GM19463 (cell line): ENCODE data around the gene PTMA.
"Not testable (repeated sequence)": the region's sequence is repeated elsewhere in the genome, so short reads cannot be mapped to it uniquely, and the experiment has no call there.

Experiments
- ATAC-seq: cut with Tn5 transposase; IDR thresholded peaks from one replicate; pipeline ENCODE4 v1.9.1; 2021; ENCODE audit warnings: mild to moderate bottlenecking, moderate library complexity; ENCODE audit not compliant: unreplicated experiment

The PTMA gene

DNA sequence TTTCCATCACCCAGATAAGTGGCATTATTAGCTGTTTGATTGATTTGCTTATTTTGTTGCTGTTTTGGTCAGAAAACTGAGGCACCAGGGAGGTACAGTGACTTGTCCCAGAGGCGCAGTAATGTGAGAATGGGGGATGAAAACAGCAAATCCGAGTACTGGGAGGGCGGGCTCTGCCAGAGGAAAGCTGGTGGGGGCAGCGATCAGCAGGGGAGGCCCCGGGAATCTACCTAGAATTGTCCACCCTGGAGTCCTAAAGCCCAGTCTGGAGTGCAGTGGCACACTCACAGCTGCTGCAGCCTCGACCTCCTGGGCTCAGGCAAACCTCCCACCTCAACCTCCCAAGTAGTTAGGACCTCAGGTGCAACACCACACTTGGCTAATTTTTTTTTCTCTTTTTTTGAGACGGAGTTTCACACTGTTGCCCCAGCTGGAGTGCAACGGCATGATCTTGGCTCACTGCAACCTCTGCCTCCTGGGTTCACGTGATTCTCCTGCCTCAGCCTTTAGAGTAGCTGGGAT, 17.0 kb upstream of the PTMA start:
- no peak for ATAC-seq

DNA sequence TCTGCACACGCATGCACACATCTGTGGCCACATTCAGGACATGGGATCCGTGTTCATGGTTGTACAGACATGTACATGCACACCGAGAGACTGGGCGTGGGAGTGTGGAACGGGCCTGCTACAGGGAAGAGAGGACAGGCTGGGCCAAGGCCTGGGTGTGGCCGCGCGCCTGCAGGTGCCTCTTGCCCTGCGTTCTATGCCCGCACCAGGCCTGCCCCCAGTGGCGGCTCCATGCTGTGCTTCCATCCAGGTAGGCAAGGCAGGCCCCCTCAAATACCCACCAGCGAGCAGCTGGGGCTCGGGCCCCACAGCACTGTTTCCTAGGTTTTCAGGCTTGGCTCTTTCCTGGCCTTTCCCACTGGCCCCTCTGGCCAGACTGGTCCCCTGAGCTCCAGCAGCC, 15.5 kb upstream of the PTMA start:
- no peak for ATAC-seq

- no peak for ATAC-seq
Observed at GRCh38 chr2:231693956-231694355, 14.4 kb upstream of the PTMA start.

DNA sequence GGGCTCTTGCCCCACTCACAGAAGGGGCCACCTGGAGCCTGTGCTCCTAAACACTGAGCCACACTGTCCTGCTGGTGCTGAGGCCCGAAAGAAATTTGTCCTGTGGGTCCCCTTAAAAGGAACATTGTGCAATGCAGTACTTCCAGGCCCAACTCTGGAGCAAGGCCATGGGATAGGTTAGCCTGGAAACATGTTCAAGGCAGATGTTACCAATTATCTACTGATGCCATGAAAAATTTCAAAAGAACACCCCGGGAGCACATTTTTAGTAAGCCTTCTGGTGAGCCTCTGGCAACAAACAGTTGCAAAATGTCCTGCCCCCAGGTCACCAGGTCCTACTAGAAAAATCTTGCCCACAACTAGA, 12.3 kb upstream of the PTMA start:
- no peak for ATAC-seq

GRCh38 chr2:231699006-231699405, 9.3 kb upstream of the PTMA start:
- ATAC-seq, result no peak

DNA sequence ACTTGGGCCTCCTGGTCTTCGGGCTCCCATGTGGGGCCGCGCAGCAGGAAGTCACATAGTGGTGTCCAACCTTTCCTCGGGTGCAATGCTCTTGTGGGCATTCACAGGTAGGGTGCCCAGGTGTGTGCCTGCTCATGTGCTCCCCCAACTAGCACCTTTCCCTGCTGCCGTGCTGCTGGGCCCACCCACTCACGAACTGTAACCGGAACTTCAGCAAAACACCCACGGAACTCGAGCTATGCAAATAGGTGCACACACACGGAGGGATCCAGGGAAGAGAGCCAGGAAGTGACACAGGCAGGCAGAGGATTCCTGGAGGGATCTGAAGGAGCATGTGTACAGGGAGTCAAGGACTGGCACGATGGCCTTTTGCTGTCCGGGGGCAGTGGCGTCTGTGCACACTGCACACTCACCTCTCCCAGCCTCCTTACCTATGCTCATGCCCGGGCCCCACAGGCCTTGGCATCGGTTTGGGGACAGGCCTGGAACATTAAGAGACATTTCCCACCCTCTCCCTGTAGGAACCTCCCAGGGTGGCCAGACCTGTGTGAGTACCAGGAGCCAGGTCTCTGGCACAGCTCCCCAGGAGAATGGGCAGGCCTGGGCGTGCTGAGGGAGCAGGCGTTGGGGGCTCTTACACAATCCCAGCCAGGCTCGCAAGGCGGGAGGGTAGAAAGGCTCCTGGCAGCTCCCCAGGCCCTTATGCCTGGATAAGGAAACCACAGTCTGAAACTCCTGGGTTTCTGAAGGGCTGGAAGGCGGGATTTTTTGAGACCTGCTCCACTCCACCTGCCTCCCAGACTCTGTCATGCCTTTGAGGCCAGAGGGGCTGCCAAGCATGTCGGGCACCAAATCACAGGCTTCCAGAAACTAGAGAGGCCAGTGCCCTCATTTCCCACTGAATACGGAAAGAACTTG, 6.6 kb upstream of the PTMA start:
- ATAC-seq, result no peak

DNA sequence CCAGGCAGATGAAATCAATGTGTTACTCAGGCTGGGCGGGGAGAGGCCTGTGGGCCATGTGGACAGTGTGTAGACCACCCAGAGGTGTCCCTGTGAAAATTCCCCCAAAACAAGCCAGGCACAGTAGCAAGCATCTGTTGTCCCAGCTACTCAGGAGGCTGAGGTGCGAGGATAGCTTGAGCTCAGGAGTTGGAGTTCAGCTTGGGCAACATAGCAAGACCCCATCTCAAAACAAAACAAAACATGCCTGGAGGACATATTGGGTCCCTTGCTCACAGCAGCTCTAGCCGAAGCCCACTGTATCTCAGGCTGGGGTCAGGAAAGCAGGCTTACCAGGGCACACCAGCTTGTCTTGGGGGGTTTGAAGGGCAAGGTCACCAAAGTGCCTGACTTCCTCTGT, 4.3 kb upstream of the PTMA start:
- no peak for ATAC-seq

- ATAC-seq, result peak; percentile 32
Observed at GRCh38 chr2:231706731-231707624, 1.3 kb upstream of the PTMA start.

GRCh38 chr2:231707625-231707926, 749 bp upstream of the PTMA start:
- no peak for ATAC-seq

GRCh38 chr2:231708773-231709635, 679 bp downstream of the PTMA start:
- ATAC-seq, result no peak

DNA sequence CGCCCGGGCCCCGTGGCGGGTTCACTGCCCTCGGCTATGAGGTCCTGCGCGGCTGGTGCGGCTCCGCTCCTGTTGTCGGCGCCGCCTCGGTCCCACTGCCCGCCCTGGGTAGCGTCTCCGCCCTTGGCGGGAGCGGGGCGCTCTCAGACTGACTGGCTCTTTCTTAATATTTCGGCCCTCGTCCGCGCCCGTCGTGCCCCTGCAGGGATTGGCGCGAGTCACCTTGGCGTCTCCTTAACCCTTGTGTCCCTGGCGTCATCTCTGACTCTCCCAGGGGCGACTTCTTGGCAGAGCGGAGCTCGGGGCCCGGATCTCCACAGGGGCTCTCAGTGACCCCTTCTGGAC, 1.3 kb downstream of the PTMA start:
- ATAC-seq, result no peak

GRCh38 chr2:231709981-231710798, 1.9 kb downstream of the PTMA start:
- peak; percentile 18 for ATAC-seq

DNA sequence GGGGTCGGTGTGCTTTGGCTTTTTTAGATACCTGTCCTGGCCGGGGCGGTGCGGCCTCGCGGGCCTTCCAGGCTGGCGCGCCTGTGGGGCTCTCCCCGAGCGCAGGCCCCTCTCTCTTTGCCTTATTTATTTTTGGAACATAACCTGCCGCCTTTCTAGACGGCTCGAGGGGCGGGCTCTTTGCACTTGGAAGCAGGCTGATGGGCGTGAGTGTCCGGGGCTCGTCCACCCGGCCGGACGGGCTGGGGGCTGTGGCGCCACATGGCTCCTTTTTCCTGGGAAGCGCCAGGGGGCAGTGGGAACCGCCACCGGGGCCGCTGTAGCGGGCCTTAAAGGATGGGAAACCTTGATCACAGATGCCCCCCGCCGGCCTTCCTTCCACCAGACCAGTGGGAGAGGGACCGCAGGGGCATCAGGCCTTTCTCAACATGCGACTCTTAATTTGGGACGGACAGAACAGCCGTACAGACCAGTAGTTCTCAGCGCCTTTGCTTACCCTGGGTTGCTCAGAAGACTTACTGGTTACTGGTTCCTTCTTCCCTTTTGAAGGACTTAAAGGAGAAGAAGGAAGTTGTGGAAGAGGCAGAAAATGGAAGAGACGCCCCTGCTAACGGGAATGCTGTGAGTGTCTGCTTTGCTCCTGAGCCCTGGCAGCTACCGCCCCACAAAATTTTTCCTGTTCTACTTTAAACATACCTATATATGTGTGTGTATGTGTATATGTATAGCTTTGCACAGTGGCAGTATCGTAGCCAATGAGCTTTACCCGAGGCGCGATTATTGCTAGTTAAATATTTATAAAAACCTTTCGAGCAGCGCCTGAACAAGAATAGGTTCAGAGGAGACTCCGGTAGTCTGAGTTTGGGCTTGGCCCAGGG, 2.7 kb downstream of the PTMA start:
- ATAC-seq, result no peak

GRCh38 chr2:231711677-231712450, 3.5 kb downstream of the PTMA start:
- no peak for ATAC-seq

DNA sequence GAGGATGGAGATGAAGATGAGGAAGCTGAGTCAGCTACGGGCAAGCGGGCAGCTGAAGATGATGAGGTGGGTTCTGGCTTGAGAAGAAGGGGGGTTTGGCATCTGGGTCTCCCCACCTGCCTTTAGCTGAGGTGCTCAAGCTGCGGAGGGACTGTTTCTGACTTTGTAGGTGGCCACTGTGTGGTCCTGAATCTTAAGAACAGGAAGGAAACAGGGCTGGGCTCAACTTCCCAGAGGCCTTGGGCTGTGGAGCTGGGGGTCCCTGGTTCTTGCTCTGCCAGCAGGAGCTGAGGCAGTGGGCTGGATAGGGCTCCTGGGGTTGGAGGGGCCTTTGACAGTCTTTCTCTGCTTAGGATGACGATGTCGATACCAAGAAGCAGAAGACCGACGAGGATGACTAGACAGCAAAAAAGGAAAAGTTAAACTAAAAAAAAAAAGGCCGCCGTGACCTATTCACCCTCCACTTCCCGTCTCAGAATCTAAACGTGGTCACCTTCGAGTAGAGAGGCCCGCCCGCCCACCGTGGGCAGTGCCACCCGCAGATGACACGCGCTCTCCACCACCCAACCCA, 4.2 kb downstream of the PTMA start:
- not testable (repeated sequence) for ATAC-seq

- not testable (repeated sequence) for ATAC-seq
Observed at GRCh38 chr2:231713406-231713729, 5.0 kb downstream of the PTMA start.

- no peak for ATAC-seq
Observed at GRCh38 chr2:231713730-231714638, 5.7 kb downstream of the PTMA start.
